NCI-H146 (cell line): ENCODE results near the gene CEP162.
"Not testable (repeated sequence)": the region's sequence is repeated elsewhere in the genome, so short reads cannot be mapped to it uniquely, and the experiment has no call there.

Source experiments
- DNase-seq: peaks from one replicate; lab custom pipeline; 2025; lab: John Stamatoyannopoulos, UW

The CEP162 gene

GRCh38 chr6:84227434-84228197, at the start of gene CEP162:
CEP162 (minus strand) TSS chr6:84227643; CDS start chr6:84226393, 1,250 bp downstream.
- DNase-seq, result peak; percentile 89

GRCh38 chr6:84274856-84275255, 47.4 kb upstream of the CEP162 start:
- DNase-seq, result no peak

GRCh38 chr6:84273048-84273809, 45.8 kb upstream of the CEP162 start:
- no peak for DNase-seq

DNA sequence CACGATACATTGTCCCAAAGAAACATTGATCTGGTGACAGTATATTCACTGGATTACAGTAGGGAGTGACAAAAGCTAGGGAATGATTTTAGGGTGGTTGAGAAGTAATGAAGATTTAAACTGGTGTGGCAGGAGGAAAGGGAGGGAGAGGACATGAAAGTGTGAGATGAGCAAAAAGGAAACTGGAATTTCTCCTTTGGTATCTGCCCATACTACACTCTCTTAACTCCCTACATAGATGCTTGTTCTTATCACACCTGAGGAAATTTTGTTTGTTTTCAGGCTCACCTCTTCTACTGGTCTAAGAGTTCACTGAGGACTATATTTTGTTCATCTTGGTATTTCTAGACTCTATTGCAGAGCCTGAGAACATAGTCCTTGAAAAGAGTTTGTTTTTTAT, 44.9 kb upstream of the CEP162 start:
- no peak for DNase-seq

GRCh38 chr6:84271061-84271716, 43.7 kb upstream of the CEP162 start:
- no peak for DNase-seq

- no peak for DNase-seq
Measured at GRCh38 chr6:84269947-84270733, 42.7 kb upstream of the CEP162 start.

DNA sequence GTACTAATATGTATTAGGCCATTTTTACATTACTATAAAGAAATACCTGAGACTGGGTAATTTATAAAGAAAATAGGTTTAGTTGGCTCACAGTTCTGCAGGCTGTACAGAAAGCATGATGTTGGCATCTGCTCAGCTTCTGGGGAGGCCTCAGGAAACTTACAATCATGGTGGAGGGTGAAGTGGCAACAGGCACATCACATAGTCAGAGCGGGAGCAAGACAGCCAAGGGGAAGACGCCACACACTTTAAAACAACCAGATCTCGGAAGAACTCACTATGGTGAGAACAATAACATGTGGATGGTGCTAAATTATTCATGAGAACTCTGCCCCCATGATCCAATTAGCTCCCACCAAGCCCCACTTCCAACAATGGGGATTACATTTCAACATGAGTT, 41.3 kb upstream of the CEP162 start:
- no peak for DNase-seq

GRCh38 chr6:84263557-84263956, 36.1 kb upstream of the CEP162 start:
- DNase-seq, result no peak

DNA sequence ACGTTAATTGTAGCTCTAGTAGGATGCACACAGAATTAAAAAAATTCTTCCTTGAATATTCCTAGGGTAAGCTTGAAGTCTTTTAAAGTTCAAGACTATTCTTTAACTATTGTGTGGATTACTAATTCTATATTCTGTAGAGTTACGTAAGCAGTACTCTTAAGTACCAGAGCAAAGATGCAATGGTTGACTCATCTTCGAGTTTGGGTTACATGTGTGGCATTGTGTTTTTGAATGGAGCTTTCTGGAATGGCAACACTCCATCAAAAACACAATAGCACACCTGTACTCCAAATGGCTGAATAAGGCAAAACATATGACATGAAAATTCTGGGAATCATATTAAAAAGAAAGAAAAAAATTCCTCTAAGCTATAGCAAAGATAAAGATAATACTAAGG, 33.5 kb upstream of the CEP162 start:
- no peak for DNase-seq

GRCh38 chr6:84260196-84260595, 32.8 kb upstream of the CEP162 start:
- DNase-seq, result no peak

GRCh38 chr6:84258866-84259265, 31.4 kb upstream of the CEP162 start:
- no peak for DNase-seq

- DNase-seq, result no peak
Measured at GRCh38 chr6:84258268-84258667, 30.8 kb upstream of the CEP162 start.

- no peak for DNase-seq
Measured at GRCh38 chr6:84255641-84256040, 28.2 kb upstream of the CEP162 start.

DNA sequence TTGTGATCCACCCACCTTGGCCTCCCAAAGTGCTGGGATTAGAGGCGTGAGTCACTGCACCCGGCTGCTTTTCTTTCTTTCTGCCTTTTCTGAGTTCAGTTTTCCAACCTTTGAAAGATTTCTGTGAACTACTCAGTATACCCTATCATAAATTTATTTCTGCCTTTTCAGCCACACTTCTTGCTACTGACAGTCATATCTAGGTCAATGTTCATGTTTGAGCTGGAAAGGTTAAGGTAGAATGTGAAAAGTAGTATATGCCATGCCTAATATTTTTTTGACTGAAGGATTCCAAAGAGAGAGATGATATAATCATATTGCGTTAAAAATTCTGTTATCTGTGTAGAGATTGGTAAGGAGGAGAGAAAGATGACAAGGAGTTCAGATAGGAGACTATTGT, 25.9 kb upstream of the CEP162 start:
- no peak for DNase-seq

DNA sequence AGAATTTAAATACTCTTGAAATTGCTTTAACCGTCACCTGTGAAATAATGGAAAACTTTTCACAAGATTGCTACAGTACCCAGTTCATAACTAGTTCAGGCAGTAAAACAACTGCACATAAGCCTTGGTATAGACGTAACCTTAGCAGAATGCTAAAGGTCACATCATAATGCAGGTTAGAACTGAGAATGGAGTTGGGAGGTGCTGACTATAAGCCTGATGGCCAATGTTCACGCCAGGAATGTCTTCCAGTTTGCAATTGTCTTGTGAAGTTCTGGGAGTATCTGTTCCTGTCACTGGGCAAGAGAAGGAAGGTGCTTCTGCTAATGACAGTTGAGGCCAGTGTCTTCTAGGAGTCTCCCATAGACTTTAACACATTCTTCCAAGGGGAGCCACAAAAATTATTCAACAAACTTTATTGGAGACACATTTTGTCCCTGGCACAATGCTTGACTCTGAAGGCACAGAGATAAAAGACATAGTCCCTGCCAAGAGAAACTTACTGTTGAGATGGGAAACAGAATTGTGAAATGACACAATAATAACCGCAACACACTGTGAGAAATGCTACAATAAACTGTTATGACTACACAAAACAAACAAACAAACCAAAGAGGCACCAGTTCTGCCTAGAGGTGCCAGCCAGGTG, 24.6 kb upstream of the CEP162 start:
- no peak for DNase-seq

DNA sequence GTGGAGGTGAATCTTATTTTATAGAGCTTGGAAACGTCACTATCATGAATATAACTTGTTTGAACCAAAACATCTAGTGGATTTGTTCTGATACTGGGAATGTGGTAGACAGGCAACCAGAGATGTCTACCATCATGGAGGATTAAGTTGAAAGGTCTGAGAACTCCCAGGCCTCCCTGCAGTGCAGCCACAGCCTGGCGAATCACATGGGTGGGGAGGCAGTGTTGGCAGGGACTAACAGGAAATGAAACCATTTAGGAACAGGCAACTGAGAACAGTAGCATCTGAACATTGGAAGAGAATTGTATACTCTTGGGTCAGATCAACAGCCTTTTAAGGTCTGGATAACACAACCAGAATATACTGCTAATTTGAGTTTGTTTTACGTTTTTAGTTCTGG, 22.3 kb upstream of the CEP162 start:
- DNase-seq, result no peak

- not testable (repeated sequence) for DNase-seq
Measured at GRCh38 chr6:84244416-84245081, 17.1 kb upstream of the CEP162 start.

DNA sequence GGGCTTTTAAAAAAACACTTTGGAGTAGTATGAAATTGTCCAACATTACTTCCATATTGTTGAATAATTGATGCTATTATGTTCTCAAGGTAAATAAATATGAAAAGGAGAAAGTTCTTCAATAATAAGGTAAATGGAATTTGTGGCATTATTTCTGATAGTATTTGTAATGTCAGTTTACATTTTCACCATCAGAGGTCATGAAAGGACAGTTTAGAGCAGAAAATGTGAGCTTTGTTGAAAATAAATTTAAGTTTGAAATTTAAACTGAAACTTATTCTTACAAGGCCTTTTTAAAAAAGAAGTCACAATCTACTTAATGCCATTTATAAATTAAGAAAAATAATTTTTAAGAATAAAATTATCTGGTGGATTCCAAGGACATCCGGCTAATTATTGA, 15.8 kb upstream of the CEP162 start:
- no peak for DNase-seq

DNA sequence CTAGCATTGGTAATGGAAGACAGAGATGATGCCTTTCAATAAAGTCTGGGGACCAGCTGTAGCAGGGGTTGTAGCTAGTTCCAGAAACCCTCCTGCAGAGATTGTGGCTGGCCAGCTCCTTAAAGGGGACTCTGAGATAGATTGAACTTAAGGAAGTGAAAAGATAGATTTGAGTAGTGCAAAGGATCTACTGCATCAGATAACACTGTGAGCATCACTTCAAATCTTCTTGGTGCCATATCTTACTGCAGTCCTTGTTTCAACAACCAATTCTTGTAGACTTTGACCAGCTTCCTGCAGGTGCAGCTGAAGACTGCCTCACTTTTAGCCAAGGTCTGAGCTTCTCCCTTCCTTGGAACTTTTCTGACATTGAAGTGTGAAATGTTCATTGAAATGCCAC, 14.8 kb upstream of the CEP162 start:
- no peak for DNase-seq

DNA sequence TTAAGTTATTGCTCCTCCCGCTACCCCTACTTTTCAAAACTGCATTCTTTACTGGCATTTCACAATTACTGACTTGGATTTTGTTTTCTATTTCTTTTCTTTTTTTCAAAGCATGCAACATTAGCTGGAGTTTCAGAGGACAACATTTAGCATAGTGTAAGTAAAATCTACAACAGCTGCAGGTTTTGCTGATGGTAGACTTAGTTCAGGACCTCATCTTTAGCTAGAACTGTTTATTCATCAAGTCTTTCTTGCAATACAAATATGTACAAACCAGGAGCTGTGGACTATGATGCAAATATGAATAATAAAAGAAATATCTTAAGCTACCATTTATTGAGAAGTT, 728 bp upstream of the CEP162 start:
- DNase-seq, result no peak

- peak; percentile 44 for DNase-seq
Measured at GRCh38 chr6:84227044-84227433, 404 bp downstream of the CEP162 start.
